Suprapubic skin (tissue), 4 donors: ENCODE measurements around the gene CHST15.

ENCODE experiments used
- POLR2A ChIP-seq, 2 donors: fragments of 450-650 bp; IDR thresholded peaks; one replicate each; pipeline ENCODE4 v1.6.1; 2017; ENCODE audit warnings: antibody characterized with exemption in 2 of 2, mild to moderate bottlenecking in 2 of 2, moderate library complexity in 2 of 2
- POLR2AphosphoS5 ChIP-seq, 3 donors: sonication (generic); formaldehyde crosslinking; IDR thresholded peaks; one replicate each; pipeline ENCODE4 v1.6.1; 2017; ENCODE audit warnings: antibody characterized with exemption in 3 of 3
- TF ChIP-seq, protein P1 (sequence below), 2 donors: fragments of 200-600 bp in 1 of 2; fragments of 450-650 bp in 1 of 2; sonication (generic) in 1 of 2; IDR thresholded peaks; one replicate each; pipeline ENCODE4 v1.5.1; 2016 to 2019; ENCODE audit warnings: antibody characterized with exemption in 2 of 2, mild to moderate bottlenecking in 1 of 2, moderate library complexity in 1 of 2

DNA sequence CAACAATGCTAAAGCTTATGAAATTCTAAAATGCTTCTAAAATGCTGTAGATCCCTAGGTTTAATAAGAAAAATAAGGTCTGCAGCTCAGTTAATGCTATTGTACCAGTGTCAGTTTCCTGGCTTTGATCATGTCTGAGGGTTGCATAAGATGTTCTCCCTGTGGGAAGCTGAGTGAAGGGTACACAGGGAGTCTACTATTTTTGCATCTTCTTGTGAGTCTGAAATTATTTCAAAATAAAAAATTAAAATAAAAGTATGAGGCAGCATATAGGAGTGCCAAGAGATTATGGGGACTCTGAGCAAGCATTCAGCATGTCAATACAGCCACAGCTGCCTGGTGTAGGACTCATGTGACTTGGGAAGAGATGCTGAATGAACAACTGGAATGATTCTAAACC, 14.7 kb downstream of the CHST15 start:
- TF ChIP-seq POLR2AphosphoS5 (IDR thresholded peaks at IDR 0.05) (no peak), POLR2A (IDR thresholded peaks at IDR 0.05) (no peak)
- TF ChIP-seq, protein P1, sequence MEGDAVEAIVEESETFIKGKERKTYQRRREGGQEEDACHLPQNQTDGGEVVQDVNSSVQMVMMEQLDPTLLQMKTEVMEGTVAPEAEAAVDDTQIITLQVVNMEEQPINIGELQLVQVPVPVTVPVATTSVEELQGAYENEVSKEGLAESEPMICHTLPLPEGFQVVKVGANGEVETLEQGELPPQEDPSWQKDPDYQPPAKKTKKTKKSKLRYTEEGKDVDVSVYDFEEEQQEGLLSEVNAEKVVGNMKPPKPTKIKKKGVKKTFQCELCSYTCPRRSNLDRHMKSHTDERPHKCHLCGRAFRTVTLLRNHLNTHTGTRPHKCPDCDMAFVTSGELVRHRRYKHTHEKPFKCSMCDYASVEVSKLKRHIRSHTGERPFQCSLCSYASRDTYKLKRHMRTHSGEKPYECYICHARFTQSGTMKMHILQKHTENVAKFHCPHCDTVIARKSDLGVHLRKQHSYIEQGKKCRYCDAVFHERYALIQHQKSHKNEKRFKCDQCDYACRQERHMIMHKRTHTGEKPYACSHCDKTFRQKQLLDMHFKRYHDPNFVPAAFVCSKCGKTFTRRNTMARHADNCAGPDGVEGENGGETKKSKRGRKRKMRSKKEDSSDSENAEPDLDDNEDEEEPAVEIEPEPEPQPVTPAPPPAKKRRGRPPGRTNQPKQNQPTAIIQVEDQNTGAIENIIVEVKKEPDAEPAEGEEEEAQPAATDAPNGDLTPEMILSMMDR (IDR thresholded peaks at IDR 0.05), result no peak
